Caco-2 (cell line): ENCODE data around the gene VIPAS39. TPM values are rescaled to one million over a fixed set of nuclear protein-coding genes. Genes with fewer than 3 reads are reported as not detected.

Source experiments
- Bru-seq: library from RNA; stranded (reverse); fragments of 400-500 nt; gene quantifications from one replicate; lab custom pipeline; 2021; lab: Mats Ljungman, UMichigan
- BruChase-seq, 2 experiments: library from RNA; stranded (reverse); fragments of 400-500 nt; gene quantifications; one replicate each; lab custom pipeline; 2021; lab: Mats Ljungman, UMichigan
- BruUV-seq: library from RNA; stranded (reverse); fragments of 400-500 nt; replicated peaks from 2 replicates; lab custom pipeline; 2021; lab: Mats Ljungman, UMichigan
- CTCF ChIA-PET: fragments of 300-600 bp; sonication (Branson Sonifier 250); formaldehyde crosslinking; loops from one replicate; lab custom pipeline; 2022; ENCODE audit warnings: antibody characterized with exemption; lab: Charles Lee
- POLR2A ChIA-PET: fragments of 300-600 bp; sonication (Branson Sonifier 250); formaldehyde crosslinking; loops from one replicate; lab custom pipeline; 2022; ENCODE audit warnings: antibody characterized with exemption; lab: Charles Lee
- DNase-seq, 2 experiments: peaks; one replicate each; pipeline versions ENCODE4 v3.0.0 to v3.0.0-alpha.2; 2020 to 2022
- H3K27me3 ChIP-seq: replicated peaks from 2 replicates; pipeline ENCODE4 v1.6.0; 2011; ENCODE audit warnings: low read length; ENCODE audit not compliant: control insufficient read depth, insufficient read depth
- H3K36me3 ChIP-seq: 2 replicates; pipeline ENCODE4 v1.5.1; 2011; ENCODE audit warnings: low read length; ENCODE audit not compliant: control insufficient read depth, insufficient read depth
- H3K4me1 ChIP-seq: fragments of 250-450 bp; sonication (Bioruptor Pico); 2 replicates; pipeline ENCODE4 v1.5.1; 2020; ENCODE audit warnings: mild to moderate bottlenecking
- H3K4me3 ChIP-seq: 2 replicates; pipeline ENCODE4 v1.5.1; 2011; ENCODE audit warnings: low read depth, mild to moderate bottlenecking, control low read depth, low read length
- H3K9me3 ChIP-seq: fragments of 250-450 bp; sonication (Bioruptor Pico); 2 replicates; pipeline ENCODE4 v1.5.1; 2020; ENCODE audit warnings: mild to moderate bottlenecking, moderate library complexity
- H3K27ac Mint-ChIP-seq: one replicate; pipeline ENCODE4 v1.8.0; 2022; ENCODE audit warnings: mixed read lengths; ENCODE audit not compliant: unreplicated experiment
- H3K27me3 Mint-ChIP-seq: one replicate; pipeline ENCODE4 v1.8.0; 2022; ENCODE audit warnings: mixed read lengths; ENCODE audit not compliant: insufficient read depth, unreplicated experiment
- H3K36me3 Mint-ChIP-seq: one replicate; pipeline ENCODE4 v1.8.0; 2022; ENCODE audit warnings: mild to moderate bottlenecking, mixed read lengths; ENCODE audit not compliant: insufficient read depth, unreplicated experiment
- H3K4me1 Mint-ChIP-seq: one replicate; pipeline ENCODE4 v1.8.0; 2022; ENCODE audit warnings: low read depth, mixed read lengths; ENCODE audit not compliant: unreplicated experiment
- H3K4me3 Mint-ChIP-seq: one replicate; pipeline ENCODE4 v1.8.0; 2022; ENCODE audit warnings: mild to moderate bottlenecking, moderate library complexity, mixed read lengths; ENCODE audit not compliant: unreplicated experiment
- H3K9me3 Mint-ChIP-seq: one replicate; pipeline ENCODE4 v1.8.0; 2022; ENCODE audit warnings: mixed read lengths; ENCODE audit not compliant: unreplicated experiment
- intact Hi-C: fragments of 100-400 bp; cut with micrococcal nuclease; formaldehyde crosslinking; loops from one replicate; pipeline ENCODE4 v1.10.0; 2022; ENCODE audit not compliant: unreplicated experiment
- long read RNA-seq: library from polyadenylated mRNA; stranded (forward); transcript quantifications from one replicate; pipeline ENCODE4 v2.0.0, GENCODE V29; 2022
- total RNA-seq: library from RNA; stranded (reverse); gene quantifications from 2 replicates; pipeline ENCODE4 v1.2.3, GENCODE V29; 2022
- TF ChIP-seq, protein P1 (sequence below), 2 experiments: fragments of 200-600 bp in 1 of 2; IDR thresholded peaks; 1 replicate in 1 of 2; 2 replicates in 1 of 2; pipeline versions ENCODE4 v1.5.1 to v1.8.0; 2011 to 2022; ENCODE audit warnings: antibody characterized with exemption in 1 of 2, control low read depth in 1 of 2, inconsistent platforms in 1 of 2, low read depth in 1 of 2, low read length in 1 of 2, mild to moderate bottlenecking in 1 of 2, moderate library complexity in 1 of 2; ENCODE audit not compliant: insufficient read depth in 1 of 2, severe bottlenecking in 1 of 2, unreplicated experiment in 1 of 2

VIPAS39 gene
- 20.0 and 20.7 TPM in 2 replicates for total RNA-seq
- percentile 65 among the genes with signal in this experiment for Bru-seq, nascent RNA
- BruChase-seq, experiment 1, labeled RNA remaining after a 2-hour chase, result percentile 63 among the genes with signal in this experiment
- BruChase-seq, experiment 2, labeled RNA remaining after a 6-hour chase, result percentile 63 among the genes with signal in this experiment
- long read RNA-seq, transcript VIPAS39-211 (20 exons, 2,562 nt), result major isoform, 22 of 38 reads
- long read RNA-seq, partial matches to known transcripts, result 3 of 38 reads
- long read RNA-seq, other reads (novel, unspliced or antisense), result 9 of 38 reads

DNA sequence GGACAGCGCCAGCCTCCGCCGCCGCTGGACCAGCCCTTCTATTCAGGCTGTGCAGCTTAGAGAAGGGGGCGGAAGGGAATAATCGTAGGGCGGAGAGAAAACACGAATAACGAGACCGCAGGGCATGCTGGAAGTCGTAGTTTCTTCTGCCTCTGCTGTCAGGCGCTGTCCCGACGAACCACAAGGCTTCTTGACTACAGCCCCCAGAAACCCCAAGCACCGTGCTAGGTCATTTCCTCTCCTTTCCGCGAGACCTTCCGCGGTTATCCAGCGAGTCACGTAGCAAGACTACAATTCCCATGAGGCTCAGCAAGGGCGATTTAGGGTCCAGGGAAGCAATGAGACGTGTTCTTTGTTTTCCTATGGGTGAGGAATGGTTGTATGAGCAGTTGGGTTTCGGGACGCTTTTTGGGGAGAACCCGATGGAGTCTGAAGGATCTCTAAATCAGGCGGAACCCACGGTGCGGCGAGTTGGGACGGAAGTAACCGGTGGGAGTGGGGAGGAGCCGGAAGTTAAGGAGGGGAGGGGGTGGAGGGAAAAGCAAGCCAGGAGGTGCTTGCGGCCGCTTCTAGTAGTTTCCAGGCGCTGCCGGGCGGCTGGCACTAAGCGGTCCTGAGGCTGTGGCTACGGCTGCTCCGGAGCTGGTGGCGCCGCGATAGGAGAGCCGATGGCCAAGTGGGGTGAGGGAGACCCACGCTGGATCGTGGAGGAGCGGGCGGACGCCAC is at the start of gene VIPAS39, which contains the start of gene AHSA1:
VIPAS39 (minus strand) TSS at position 80 of the 727 bp plus-strand sequence. CDS start 3,499 bp downstream, outside the sequence.
AHSA1 (plus strand) TSS at position 572 of the 727 bp plus-strand sequence; CDS start at position 669, 97 bp downstream.
- TF ChIP-seq, protein P1, sequence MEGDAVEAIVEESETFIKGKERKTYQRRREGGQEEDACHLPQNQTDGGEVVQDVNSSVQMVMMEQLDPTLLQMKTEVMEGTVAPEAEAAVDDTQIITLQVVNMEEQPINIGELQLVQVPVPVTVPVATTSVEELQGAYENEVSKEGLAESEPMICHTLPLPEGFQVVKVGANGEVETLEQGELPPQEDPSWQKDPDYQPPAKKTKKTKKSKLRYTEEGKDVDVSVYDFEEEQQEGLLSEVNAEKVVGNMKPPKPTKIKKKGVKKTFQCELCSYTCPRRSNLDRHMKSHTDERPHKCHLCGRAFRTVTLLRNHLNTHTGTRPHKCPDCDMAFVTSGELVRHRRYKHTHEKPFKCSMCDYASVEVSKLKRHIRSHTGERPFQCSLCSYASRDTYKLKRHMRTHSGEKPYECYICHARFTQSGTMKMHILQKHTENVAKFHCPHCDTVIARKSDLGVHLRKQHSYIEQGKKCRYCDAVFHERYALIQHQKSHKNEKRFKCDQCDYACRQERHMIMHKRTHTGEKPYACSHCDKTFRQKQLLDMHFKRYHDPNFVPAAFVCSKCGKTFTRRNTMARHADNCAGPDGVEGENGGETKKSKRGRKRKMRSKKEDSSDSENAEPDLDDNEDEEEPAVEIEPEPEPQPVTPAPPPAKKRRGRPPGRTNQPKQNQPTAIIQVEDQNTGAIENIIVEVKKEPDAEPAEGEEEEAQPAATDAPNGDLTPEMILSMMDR (IDR thresholded peaks at IDR 0.05; ENCODE audit: insufficient read depth in 1 of 2, low read depth in 1 of 2, low read length in 1 of 2, severe bottlenecking in 1 of 2, unreplicated experiment in 1 of 2), result no peak
- BruUV-seq, result no TSS peak
- ChIA-PET POLR2A (interaction anchor here (0.5 to 1.1 kb wide), 4 partner anchors 21 to 121 kb away, joined by 3 to 4 read pairs (median 4); partner anchors contain the start of genes SAMD15 and TMED8), CTCF (interaction anchor here (0.7 to 1.8 kb wide), 4 partner anchors 81 to 306 kb away, joined by 3 to 5 read pairs (median 4); partner anchors contain the start of genes GSTZ1, SAMD15 and TMED8)
- Mint-ChIP-seq H3K27me3 (no peaks in the 10 kb centered on the region), H3K36me3 (peaks cover 54% of the 10 kb centered on the region), H3K4me1 (peaks cover 10% of the 10 kb centered on the region), H3K9me3 (no peaks in the 10 kb centered on the region), H3K27ac (peak within 1 kb of the TSS; percentile 99), H3K4me3 (peak within 1 kb of the TSS; percentile 98)
- no peaks in the 10 kb centered on the region for H3K9me3 ChIP-seq
- DNase-seq, result peak; percentile 95 to 98
- H3K27me3 ChIP-seq, result no peaks in the 10 kb centered on the region
- intact Hi-C loops, result loop anchor here (1.0 to 5.0 kb wide), 4 partner anchors 41 to 160 kb away; partner anchors contain the start of genes GSTZ1, ISM2, POMT2 and SAMD15
- H3K36me3 ChIP-seq, result 0 out of 2 replicates have a peak, but pooled peaks cover under 1% of the 10 kb centered on the region
- 0 out of 2 replicates have a peak, but pooled peaks cover 3% of the 10 kb centered on the region for H3K4me1 ChIP-seq
- peak within 1 kb of the TSS; percentile 98 for H3K4me3 ChIP-seq

DNA sequence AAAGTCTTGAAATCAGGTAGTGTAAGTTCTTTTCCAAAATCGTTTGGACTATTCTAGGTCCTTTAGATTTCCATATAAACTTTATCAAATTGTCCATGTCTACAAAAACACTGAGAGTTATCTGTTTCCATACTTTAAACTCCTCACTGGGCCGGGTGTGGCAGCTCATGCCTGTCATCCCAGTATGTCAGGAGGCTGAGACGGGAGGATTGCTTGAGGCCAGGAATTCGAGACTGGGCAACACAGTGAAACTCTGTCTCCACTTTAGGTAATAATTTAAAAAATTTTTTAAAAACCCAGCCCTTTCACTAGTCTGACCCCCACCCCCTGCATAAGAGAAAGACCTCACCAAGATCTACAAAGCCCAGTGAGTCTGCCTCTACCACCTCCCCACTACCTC is 47.6 kb upstream of the VIPAS39 start:
- H3K4me1 ChIP-seq, result 0 out of 2 replicates have a peak, but pooled peaks cover 8% of the 10 kb centered on the region
- H3K27me3 ChIP-seq, result no peaks in the 10 kb centered on the region
- intact Hi-C loops, result no loop called here
- H3K4me3 ChIP-seq, result no peak overlapping the region
- ChIA-PET CTCF (no interaction called here), POLR2A (no interaction called here)
- H3K9me3 ChIP-seq, result no peaks in the 10 kb centered on the region
- no TSS peak for BruUV-seq
- H3K4me3 Mint-ChIP-seq, result no peak overlapping the region
- H3K36me3 ChIP-seq, result no peaks in the 10 kb centered on the region
- no peaks in the 10 kb centered on the region for H3K27me3 Mint-ChIP-seq
- no peak overlapping the region for H3K27ac Mint-ChIP-seq
- H3K9me3 Mint-ChIP-seq, result no peaks in the 10 kb centered on the region
- TF ChIP-seq, protein P1 (IDR thresholded peaks at IDR 0.05; ENCODE audit: insufficient read depth in 1 of 2, low read depth in 1 of 2, low read length in 1 of 2, severe bottlenecking in 1 of 2, unreplicated experiment in 1 of 2), result no peak
- DNase-seq, result no peak
- peaks cover 29% of the 10 kb centered on the region for H3K36me3 Mint-ChIP-seq
- H3K4me1 Mint-ChIP-seq, result peaks cover 15% of the 10 kb centered on the region

DNA sequence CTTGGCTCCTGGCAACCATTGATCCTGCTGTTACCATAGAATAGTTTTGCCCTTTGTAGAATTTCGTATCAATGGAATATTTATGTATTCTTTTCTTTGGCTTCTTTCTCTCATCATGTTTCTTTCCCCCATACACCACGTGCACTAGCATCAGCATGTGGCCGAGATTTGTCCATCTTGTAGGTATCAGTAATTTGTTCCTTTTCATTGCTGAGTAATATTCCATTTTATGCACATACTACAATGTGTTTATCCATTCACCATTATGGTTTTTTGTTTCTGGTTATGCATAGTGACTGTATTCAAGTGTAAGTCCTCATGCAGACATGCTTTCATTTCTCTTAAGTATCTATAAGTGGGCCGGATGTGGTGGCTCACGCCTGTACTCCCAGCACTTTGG is 45.7 kb upstream of the VIPAS39 start:
- H3K4me3 Mint-ChIP-seq, result no peak overlapping the region
- no peak overlapping the region for H3K27ac Mint-ChIP-seq
- Histone ChIP-seq H3K4me3 (no peak overlapping the region), H3K4me1 (peaks cover 4% of the 10 kb centered on the region; the same call in 1 of the 2 replicates), H3K27me3 (no peaks in the 10 kb centered on the region), H3K36me3 (no peaks in the 10 kb centered on the region), H3K9me3 (no peaks in the 10 kb centered on the region)
- H3K36me3 Mint-ChIP-seq, result peaks cover 29% of the 10 kb centered on the region
- CTCF ChIA-PET, result no interaction called here
- intact Hi-C loops, result no loop called here
- no peaks in the 10 kb centered on the region for H3K9me3 Mint-ChIP-seq
- no TSS peak for BruUV-seq
- no peak for DNase-seq
- TF ChIP-seq, protein P1 (IDR thresholded peaks at IDR 0.05; ENCODE audit: insufficient read depth in 1 of 2, low read depth in 1 of 2, low read length in 1 of 2, severe bottlenecking in 1 of 2, unreplicated experiment in 1 of 2), result no peak
- H3K4me1 Mint-ChIP-seq, result peaks cover 12% of the 10 kb centered on the region
- POLR2A ChIA-PET, result no interaction called here
- no peaks in the 10 kb centered on the region for H3K27me3 Mint-ChIP-seq
